OCI-LY7 (cell line): ENCODE measurements around the gene ZNF146. TPM values are rescaled to one million over a fixed set of nuclear protein-coding genes. Genes with fewer than 3 reads are reported as not detected.
"Not testable (repeated sequence)": the region's sequence is repeated elsewhere in the genome, so short reads cannot be mapped to it uniquely, and the experiment has no call there.

Experiments used
- BruUV-seq: library from RNA; stranded (reverse); fragments of 400-500 nt; replicated peaks from 2 replicates; lab custom pipeline; 2021; lab: Mats Ljungman, UMichigan
- CTCF ChIA-PET: fragments of 300-600 bp; sonication (Branson Sonifier 250); formaldehyde crosslinking; loops from one replicate; lab custom pipeline; 2022; ENCODE audit warnings: antibody characterized with exemption; ENCODE audit not compliant: unreplicated experiment; lab: Charles Lee
- POLR2A ChIA-PET: fragments of 300-600 bp; sonication (Branson Sonifier 250); formaldehyde crosslinking; loops from one replicate; lab custom pipeline; 2022; ENCODE audit warnings: antibody characterized with exemption; lab: Charles Lee
- DNase-seq: peaks from one replicate; pipeline ENCODE4 v3.0.0-alpha.2; 2015; ENCODE audit warnings: low spot score
- H2AFZ ChIP-seq: fragments of 200-600 bp; sonication (generic), shearing (Covaris generic); 2 replicates; pipeline ENCODE4 v1.6.1; 2014; ENCODE audit warnings: mild to moderate bottlenecking, antibody characterized with exemption, low read length, moderate library complexity
- H3K27ac ChIP-seq: fragments of 200-600 bp; sonication (generic); 2 replicates; pipeline ENCODE4 v1.5.1; 2014; ENCODE audit warnings: mixed run types, low read depth, mild to moderate bottlenecking, moderate library complexity, low read length, inconsistent platforms; ENCODE audit not compliant: poor library complexity, severe bottlenecking
- H3K36me3 ChIP-seq: fragments of 200-600 bp; sonication (generic); 2 replicates; pipeline ENCODE4 v1.6.1; 2014; ENCODE audit warnings: mild to moderate bottlenecking, antibody characterized with exemption, low read length, moderate library complexity, mixed read lengths; ENCODE audit not compliant: insufficient read depth
- H3K4me1 ChIP-seq: fragments of 200-600 bp; sonication (generic); 2 replicates; pipeline ENCODE4 v1.5.1; 2014; ENCODE audit warnings: mild to moderate bottlenecking, low read length; ENCODE audit not compliant: insufficient read depth, poor library complexity, severe bottlenecking
- H3K4me2 ChIP-seq: fragments of 200-600 bp; sonication (generic); 2 replicates; pipeline ENCODE4 v1.6.1; 2014; ENCODE audit warnings: mild to moderate bottlenecking, low read length
- H3K4me3 ChIP-seq: fragments of 200-600 bp; sonication (generic); 2 replicates; pipeline ENCODE4 v1.5.1; 2014; ENCODE audit warnings: mild to moderate bottlenecking, low read depth, low read length; ENCODE audit not compliant: poor library complexity, severe bottlenecking
- H3K79me2 ChIP-seq: fragments of 200-600 bp; sonication (generic); 2 replicates; pipeline ENCODE4 v1.6.1; 2016; ENCODE audit warnings: low read depth, mild to moderate bottlenecking, low read length, moderate library complexity, mixed read lengths; ENCODE audit not compliant: insufficient read depth
- H3K9me2 ChIP-seq: fragments of 200-600 bp; sonication (generic); 2 replicates; pipeline ENCODE4 v1.6.1; 2016; ENCODE audit warnings: mild to moderate bottlenecking, low read length, mixed read lengths; ENCODE audit not compliant: insufficient read depth
- H3K9me3 ChIP-seq: fragments of 200-600 bp; sonication (generic); 2 replicates; pipeline ENCODE4 v1.6.1; 2014; ENCODE audit warnings: mild to moderate bottlenecking, mixed run types, low read length, mixed read lengths
- H4K20me1 ChIP-seq: fragments of 200-600 bp; sonication (generic); 2 replicates; pipeline ENCODE4 v1.6.1; 2014; ENCODE audit warnings: mild to moderate bottlenecking, antibody characterized with exemption, low read length, moderate library complexity, mixed read lengths; ENCODE audit not compliant: insufficient read depth
- EZH2phosphoT487 ChIP-seq: fragments of 200-600 bp; sonication (generic); IDR thresholded peaks from 2 replicates; pipeline ENCODE4 v1.6.1; 2018; ENCODE audit warnings: low read depth, borderline replicate concordance, mild to moderate bottlenecking, mixed run types, antibody characterized with exemption, low read length, moderate library complexity, mixed read lengths
- intact Hi-C: fragments of 100-400 bp; cut with micrococcal nuclease; formaldehyde crosslinking; loops from one replicate; pipeline ENCODE4 v1.10.0; 2022; ENCODE audit not compliant: unreplicated experiment
- total RNA-seq, 2 experiments: library from RNA; depleted of rRNA in 1 of 2; stranded (reverse); fragments of >200 nt in 1 of 2; shearing (Covaris generic) in 1 of 2; gene quantifications; 2 replicates each; pipeline ENCODE4 v1.2.3, GENCODE V29; 2014 to 2022
- TF ChIP-seq, protein P1 (sequence below): fragments of 200-600 bp; sonication (generic); conservative IDR thresholded peaks from 2 replicates; pipeline ENCODE4 v1.5.1; 2014; ENCODE audit warnings: mild to moderate bottlenecking, antibody characterized with exemption, low read length, moderate library complexity, mixed read lengths

Gene ZNF146
- total RNA-seq, 2 experiments from 2014 or later = 67.4 to 86.3 TPM

DNA sequence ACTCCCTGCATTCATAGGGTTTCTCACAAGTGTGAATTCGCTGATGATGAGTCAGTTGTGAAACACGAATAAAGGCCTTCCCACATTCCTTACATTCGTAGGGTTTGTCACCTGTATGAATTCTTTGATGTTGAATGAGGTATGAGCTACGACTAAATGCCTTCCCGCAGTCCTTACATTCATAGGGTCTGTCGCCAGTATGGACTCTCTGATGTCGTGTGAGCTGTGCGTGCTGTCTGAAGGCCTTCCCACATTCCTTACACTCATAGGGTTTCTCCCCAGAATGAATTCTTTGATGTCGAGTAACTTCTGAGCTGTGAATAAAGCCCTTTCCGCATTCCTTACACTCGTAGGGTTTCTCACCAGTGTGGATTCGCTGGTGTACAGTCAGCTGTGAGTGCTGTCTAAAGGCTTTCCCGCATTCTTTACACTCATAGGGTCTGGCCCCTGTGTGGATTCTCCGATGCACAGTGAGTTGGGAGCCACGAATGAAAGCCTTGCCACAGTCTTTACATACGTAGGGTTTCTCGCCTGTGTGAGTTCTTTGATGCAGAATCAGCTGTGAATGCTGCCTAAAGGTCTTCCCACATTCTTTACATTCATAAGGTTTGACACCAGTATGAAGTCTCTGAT, 32.2 kb upstream of the ZNF146 start:
- TF ChIP-seq, protein P1, sequence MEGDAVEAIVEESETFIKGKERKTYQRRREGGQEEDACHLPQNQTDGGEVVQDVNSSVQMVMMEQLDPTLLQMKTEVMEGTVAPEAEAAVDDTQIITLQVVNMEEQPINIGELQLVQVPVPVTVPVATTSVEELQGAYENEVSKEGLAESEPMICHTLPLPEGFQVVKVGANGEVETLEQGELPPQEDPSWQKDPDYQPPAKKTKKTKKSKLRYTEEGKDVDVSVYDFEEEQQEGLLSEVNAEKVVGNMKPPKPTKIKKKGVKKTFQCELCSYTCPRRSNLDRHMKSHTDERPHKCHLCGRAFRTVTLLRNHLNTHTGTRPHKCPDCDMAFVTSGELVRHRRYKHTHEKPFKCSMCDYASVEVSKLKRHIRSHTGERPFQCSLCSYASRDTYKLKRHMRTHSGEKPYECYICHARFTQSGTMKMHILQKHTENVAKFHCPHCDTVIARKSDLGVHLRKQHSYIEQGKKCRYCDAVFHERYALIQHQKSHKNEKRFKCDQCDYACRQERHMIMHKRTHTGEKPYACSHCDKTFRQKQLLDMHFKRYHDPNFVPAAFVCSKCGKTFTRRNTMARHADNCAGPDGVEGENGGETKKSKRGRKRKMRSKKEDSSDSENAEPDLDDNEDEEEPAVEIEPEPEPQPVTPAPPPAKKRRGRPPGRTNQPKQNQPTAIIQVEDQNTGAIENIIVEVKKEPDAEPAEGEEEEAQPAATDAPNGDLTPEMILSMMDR = no peak
- no peak for TF ChIP-seq EZH2phosphoT487
- no peaks in the 10 kb centered on the region for H3K79me2 ChIP-seq
- no TSS peak for BruUV-seq
- H3K4me2 ChIP-seq = no peak overlapping the region
- no peak for DNase-seq
- ChIA-PET CTCF (no interaction called here), POLR2A (no interaction called here)
- intact Hi-C loops = no loop called here
- H3K4me1 ChIP-seq = no peaks in the 10 kb centered on the region
- no peak overlapping the region for H3K4me3 ChIP-seq
- H4K20me1 ChIP-seq = no peaks in the 10 kb centered on the region
- H2AFZ ChIP-seq = no peak overlapping the region
- H3K27ac ChIP-seq = no peak overlapping the region
- no peaks in the 10 kb centered on the region for H3K36me3 ChIP-seq
- H3K9me3 ChIP-seq = no peaks in the 10 kb centered on the region
- H3K9me2 ChIP-seq = no peaks in the 10 kb centered on the region

DNA sequence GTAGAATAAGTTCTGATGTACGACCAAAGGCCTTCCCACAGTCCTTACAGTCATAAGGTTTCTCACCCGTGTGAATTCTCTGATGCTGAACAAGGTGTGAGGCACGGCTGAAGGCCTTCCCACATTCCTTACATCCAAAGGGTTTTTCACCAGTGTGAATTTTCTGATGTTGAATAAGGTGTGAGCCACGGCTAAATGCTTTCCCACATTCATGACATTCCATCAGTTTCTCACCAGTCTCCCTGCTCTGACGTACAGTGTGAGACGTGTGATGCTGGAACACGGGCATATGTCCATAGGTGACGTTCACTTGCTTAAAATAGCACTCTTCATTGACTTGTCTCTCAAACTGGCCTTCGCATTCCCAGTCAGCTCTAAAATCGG, 31.7 kb upstream of the ZNF146 start:
- Histone ChIP-seq H3K36me3 (no peaks in the 10 kb centered on the region), H3K79me2 (no peaks in the 10 kb centered on the region), H3K4me3 (no peak overlapping the region), H3K9me3 (no peaks in the 10 kb centered on the region), H2AFZ (no peak overlapping the region), H3K4me2 (no peak overlapping the region), H3K9me2 (no peaks in the 10 kb centered on the region), H3K27ac (no peak overlapping the region), H3K4me1 (no peaks in the 10 kb centered on the region), H4K20me1 (no peaks in the 10 kb centered on the region)
- intact Hi-C loops = no loop called here
- CTCF ChIA-PET = no interaction called here
- DNase-seq = no peak
- BruUV-seq = no TSS peak
- POLR2A ChIA-PET = interaction anchor here (0.6 kb wide), 1 partner anchor 11 kb away, joined by 3 read pairs; no protein-coding TSS in a partner anchor
- TF ChIP-seq, protein P1 = no peak
- no peak for TF ChIP-seq EZH2phosphoT487

DNA sequence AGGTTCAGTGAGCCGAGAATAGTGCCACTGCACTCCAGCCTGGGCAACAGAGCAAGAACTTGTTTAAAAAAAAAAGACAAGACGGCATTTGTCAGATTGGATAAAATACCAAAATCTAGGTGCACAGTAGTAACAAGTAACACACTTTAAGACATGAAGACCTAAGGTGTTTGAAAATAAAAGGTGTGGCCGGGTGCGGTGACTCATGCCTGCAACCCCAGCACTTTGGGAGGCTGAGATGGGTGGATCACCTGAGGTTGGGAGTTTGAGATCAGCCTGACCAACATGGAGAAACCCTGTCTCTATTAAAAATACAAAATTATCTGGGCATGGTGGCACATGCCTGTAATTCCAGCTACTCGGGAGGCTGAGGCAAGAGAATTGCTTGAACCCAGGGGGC, 28.2 kb upstream of the ZNF146 start:
- BruUV-seq, H3K36me3 ChIP-seq, H3K9me2 ChIP-seq, H4K20me1 ChIP-seq, H3K27ac ChIP-seq, H3K4me1 ChIP-seq, H2AFZ ChIP-seq, H3K4me3 ChIP-seq, H3K4me2 ChIP-seq, H3K79me2 ChIP-seq, H3K9me3 ChIP-seq, intact Hi-C loops, DNase-seq, CTCF ChIA-PET: not testable (repeated sequence)
- POLR2A ChIA-PET = interaction anchor here (0.7 kb wide), 1 partner anchor 23 kb away, joined by 3 read pairs; no protein-coding TSS in a partner anchor
